Measurements from ENCODE around the gene ASPM.

DNA sequence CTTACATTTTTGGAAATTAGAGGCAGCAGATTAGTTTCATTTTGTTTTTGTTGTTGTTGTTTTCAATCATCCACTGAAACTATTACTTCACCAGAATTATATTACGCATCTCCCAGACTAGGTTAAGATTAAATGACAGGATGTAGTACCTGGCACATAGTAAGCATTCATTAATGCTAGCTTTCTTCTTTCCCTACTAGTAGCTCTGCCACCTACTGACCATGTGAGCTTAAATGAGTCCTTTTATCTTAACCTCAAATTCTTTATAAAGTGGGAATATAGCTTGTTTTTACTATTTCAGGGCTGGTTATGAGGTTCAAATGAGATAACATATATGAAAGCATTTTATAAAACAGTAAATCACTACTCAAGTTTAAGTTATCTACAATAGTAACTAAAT is 10.2 kb upstream of the ASPM start:
- TF ChIP-seq, protein P1, sequence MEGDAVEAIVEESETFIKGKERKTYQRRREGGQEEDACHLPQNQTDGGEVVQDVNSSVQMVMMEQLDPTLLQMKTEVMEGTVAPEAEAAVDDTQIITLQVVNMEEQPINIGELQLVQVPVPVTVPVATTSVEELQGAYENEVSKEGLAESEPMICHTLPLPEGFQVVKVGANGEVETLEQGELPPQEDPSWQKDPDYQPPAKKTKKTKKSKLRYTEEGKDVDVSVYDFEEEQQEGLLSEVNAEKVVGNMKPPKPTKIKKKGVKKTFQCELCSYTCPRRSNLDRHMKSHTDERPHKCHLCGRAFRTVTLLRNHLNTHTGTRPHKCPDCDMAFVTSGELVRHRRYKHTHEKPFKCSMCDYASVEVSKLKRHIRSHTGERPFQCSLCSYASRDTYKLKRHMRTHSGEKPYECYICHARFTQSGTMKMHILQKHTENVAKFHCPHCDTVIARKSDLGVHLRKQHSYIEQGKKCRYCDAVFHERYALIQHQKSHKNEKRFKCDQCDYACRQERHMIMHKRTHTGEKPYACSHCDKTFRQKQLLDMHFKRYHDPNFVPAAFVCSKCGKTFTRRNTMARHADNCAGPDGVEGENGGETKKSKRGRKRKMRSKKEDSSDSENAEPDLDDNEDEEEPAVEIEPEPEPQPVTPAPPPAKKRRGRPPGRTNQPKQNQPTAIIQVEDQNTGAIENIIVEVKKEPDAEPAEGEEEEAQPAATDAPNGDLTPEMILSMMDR (IDR thresholded peaks at IDR 0.05; ENCODE audit: insufficient read depth, low read depth, low read length): no peak
- no peak for TF ChIP-seq EZH2 (IDR thresholded peaks at IDR 0.05; ENCODE audit: insufficient read depth, low read length)
